B cell (primary cell): ENCODE data around the gene NDRG2. TPM values are rescaled to one million over a fixed set of nuclear protein-coding genes. Genes with fewer than 3 reads are reported as not detected.

Source experiments
- ATAC-seq: fragments of 200-7000 bp; cut with Tn5 transposase; one replicate; pipeline ENCODE4 v1.10.0; 2021; ENCODE audit warnings: low read depth, mild to moderate bottlenecking, moderate number of reproducible peaks, moderate library complexity
- CTCF ChIA-PET: fragments of 350-600 bp; sonication (Branson Sonifier 250); formaldehyde crosslinking; loops from one replicate; lab custom pipeline; 2021; ENCODE audit warnings: antibody characterized with exemption, inconsistent platforms; lab: Charles Lee
- POLR2A ChIA-PET: fragments of 350-600 bp; sonication (Branson Sonifier 250); formaldehyde crosslinking; loops from one replicate; lab custom pipeline; 2021; ENCODE audit warnings: antibody characterized with exemption; lab: Charles Lee
- DNase-seq: peaks from one replicate; pipeline ENCODE4 v3.0.0; 2013
- H2AFZ ChIP-seq: 2 replicates; pipeline ENCODE4 v1.6.1; 2012; ENCODE audit warnings: mild to moderate bottlenecking, low read depth, low read length; ENCODE audit not compliant: insufficient read depth, poor library complexity, severe bottlenecking
- H3K27ac ChIP-seq, 2 donors: 1 replicate in 1 of 2; 2 replicates in 1 of 2; pipeline ENCODE4 v1.5.1; 2012 to 2013; ENCODE audit warnings: low read length in 2 of 2, mild to moderate bottlenecking in 2 of 2, moderate library complexity in 1 of 2
- H3K27me3 ChIP-seq, 4 experiments: fragments of 200-600 bp in 1 of 4; sonication (generic) in 1 of 4; replicated peaks in 1 of 4; 1 replicate in 2 of 4; 2 replicates in 2 of 4; pipeline versions ENCODE4 v1.6.1 to v1.7.0; 2013 to 2016; ENCODE audit warnings: low read length in 3 of 4, mild to moderate bottlenecking in 2 of 4, mixed read lengths in 1 of 4, moderate library complexity in 1 of 4; ENCODE audit not compliant: insufficient read depth in 4 of 4, control insufficient read depth in 3 of 4; ENCODE audit errors: control extremely low read depth in 1 of 4
- H3K36me3 ChIP-seq, 2 experiments: replicated peaks in 1 of 2; 1 replicate in 1 of 2; 2 replicates in 1 of 2; pipeline versions ENCODE4 v1.6.1 to v1.7.1; 2013; ENCODE audit warnings: low read length in 1 of 2; ENCODE audit not compliant: insufficient read depth in 2 of 2, control insufficient read depth in 1 of 2; ENCODE audit errors: control extremely low read depth in 1 of 2, extremely low read depth in 1 of 2
- H3K4me1 ChIP-seq, 2 donors: fragments of 200-600 bp in 1 of 2; sonication (generic) in 1 of 2; 1 replicate in 1 of 2; 2 replicates in 1 of 2; pipeline versions ENCODE4 v1.5.1 to v1.6.1; 2013 to 2017; ENCODE audit warnings: low read length in 2 of 2; ENCODE audit not compliant: control insufficient read depth in 2 of 2, insufficient read depth in 2 of 2
- H3K4me2 ChIP-seq: replicated peaks from 2 replicates; pipeline ENCODE3; 2012; ENCODE audit warnings: mild to moderate bottlenecking, low read depth, low read length; ENCODE audit not compliant: poor library complexity, severe bottlenecking
- H3K4me3 ChIP-seq, 5 experiments: fragments of 200-600 bp in 1 of 5; sonication (generic) in 1 of 5; 1 replicate in 3 of 5; 2 replicates in 2 of 5; pipeline versions ENCODE4 v1.5.1 to v1.7.0; 2011 to 2016; ENCODE audit warnings: low read length in 4 of 5, mild to moderate bottlenecking in 4 of 5, low read depth in 2 of 5, control low read depth in 1 of 5, moderate library complexity in 1 of 5; ENCODE audit not compliant: insufficient read depth in 1 of 5; ENCODE audit errors: control extremely low read depth in 1 of 5, extremely low read depth in 1 of 5
- H3K79me2 ChIP-seq: fragments of 200-600 bp; sonication (generic); one replicate; pipeline ENCODE4 v1.6.0; 2016; ENCODE audit warnings: low read length; ENCODE audit not compliant: control insufficient read depth, insufficient read depth
- H3K9ac ChIP-seq: fragments of 200-600 bp; sonication (generic); 2 replicates; pipeline ENCODE4 v1.6.1; 2017; ENCODE audit warnings: mild to moderate bottlenecking, low read length, moderate library complexity
- H3K9me3 ChIP-seq, 3 donors: one replicate each; pipeline versions ENCODE4 v1.6.1 to v1.7.1; 2013; ENCODE audit warnings: low read length in 2 of 3; ENCODE audit not compliant: control insufficient read depth in 2 of 3, insufficient read depth in 1 of 3; ENCODE audit errors: control extremely low read depth in 1 of 3
- H4K20me1 ChIP-seq: 2 replicates; pipeline ENCODE4 v1.6.0; 2012; ENCODE audit warnings: mild to moderate bottlenecking, low read length; ENCODE audit not compliant: insufficient read depth, control insufficient read depth, poor library complexity, severe bottlenecking
- H3K27ac Mint-ChIP-seq: one replicate; pipeline ENCODE4 v1.8.0; 2021; ENCODE audit warnings: mixed read lengths
- H3K27me3 Mint-ChIP-seq: one replicate; pipeline ENCODE4 v1.8.0; 2021; ENCODE audit warnings: mixed read lengths
- H3K4me1 Mint-ChIP-seq: one replicate; pipeline ENCODE4 v1.8.0; 2021; ENCODE audit warnings: mixed read lengths
- H3K4me3 Mint-ChIP-seq: one replicate; pipeline ENCODE4 v1.8.0; 2021; ENCODE audit warnings: mixed read lengths
- H3K9me3 Mint-ChIP-seq: one replicate; pipeline ENCODE4 v1.8.0; 2022; ENCODE audit warnings: mixed read lengths; ENCODE audit not compliant: insufficient read depth
- EZH2 ChIP-seq: IDR thresholded peaks from 2 replicates; pipeline ENCODE4 v1.6.1; 2012; ENCODE audit warnings: borderline replicate concordance, low read depth, mild to moderate bottlenecking, moderate library complexity, low read length; ENCODE audit not compliant: insufficient read depth, poor library complexity, severe bottlenecking
- WGBS: methylation state at CpG from one replicate; pipeline ENCODE4 v1.1.5; 2013; ENCODE audit warnings: missing lambda C conversion rate; ENCODE audit not compliant: insufficient coverage; 5-methylcytosine and 5-hydroxymethylcytosine counted together
- intact Hi-C: fragments of 100-400 bp; cut with micrococcal nuclease; formaldehyde crosslinking; loops from one replicate; pipeline ENCODE4 v1.10.0; 2022
- polyA plus RNA-seq: library from polyadenylated mRNA; depleted of rRNA; stranded (reverse); fragments of >200 nt; gene quantifications from 2 replicates; pipeline ENCODE4 v1.2.3, GENCODE V29; 2012
- total RNA-seq, 2 donors: library from RNA; stranded (reverse); fragments of 120-200 nt in 1 of 2; gene quantifications; 1 replicate in 1 of 2; 2 replicates in 1 of 2; pipeline versions ENCODE4 v1.2.3 to v1.2.4, GENCODE V29; 2013 to 2022
- TF ChIP-seq, protein P1 (sequence below): fragments of 200-600 bp; IDR thresholded peaks from one replicate; pipeline ENCODE4 v1.8.0; 2022; ENCODE audit warnings: antibody characterized with exemption, mild to moderate bottlenecking

The NDRG2 gene
- total and polyA plus RNA-seq, 2 donors (not counting 1 experiment from before 2014, with no cell fraction given) = 9.5 to 11.8 TPM

DNA sequence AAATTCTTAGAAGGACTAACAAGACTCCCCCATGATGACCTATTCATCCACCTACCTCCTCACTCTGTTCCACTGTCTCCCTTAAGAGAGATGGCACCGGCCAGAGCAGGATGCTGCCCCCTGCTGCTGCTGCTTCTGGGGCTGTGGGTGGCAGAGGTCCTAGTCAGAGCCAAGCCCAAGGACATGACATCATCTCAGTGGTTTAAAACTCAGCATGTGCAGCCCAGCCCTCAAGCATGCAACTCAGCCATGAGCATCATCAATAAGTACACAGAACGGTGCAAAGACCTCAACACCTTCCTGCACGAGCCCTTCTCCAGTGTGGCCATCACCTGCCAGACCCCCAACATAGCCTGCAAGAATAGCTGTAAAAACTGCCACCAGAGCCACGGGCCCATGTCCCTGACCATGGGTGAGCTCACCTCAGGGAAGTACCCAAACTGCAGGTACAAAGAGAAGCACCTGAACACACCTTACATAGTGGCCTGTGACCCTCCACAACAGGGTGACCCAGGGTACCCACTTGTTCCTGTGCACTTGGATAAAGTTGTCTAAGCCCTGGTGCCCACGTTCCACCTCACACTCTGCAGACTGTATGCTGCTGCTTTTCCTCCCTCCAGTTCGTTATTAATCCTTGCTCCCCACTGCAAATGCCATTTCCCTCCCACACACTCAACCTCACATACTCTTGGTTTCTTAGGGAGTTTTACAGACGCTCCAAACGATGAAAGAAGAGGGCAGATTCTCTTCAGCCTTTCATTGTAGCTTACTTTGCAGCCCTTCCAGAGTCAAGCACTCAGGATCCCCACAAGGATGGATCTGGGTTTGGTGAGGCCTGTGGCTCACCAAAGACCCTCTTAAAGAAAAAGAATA, 33.2 kb upstream of the NDRG2 start, which contains the start of gene RNASE8:
Gene RNASE8 (plus strand): TSS at position 20 of the 873 bp plus-strand sequence. CDS start 71 bp downstream, at position 91.
- Histone ChIP-seq H3K9ac (no peak within 1 kb of the TSS), H4K20me1 (no peaks in the 10 kb centered on the region), H2AFZ (no peak within 1 kb of the TSS), H3K9me3 (no peaks in the 10 kb centered on the region), H3K27me3 (peaks cover 0 to 8% (median 4%) of the 10 kb centered on the region in 4 experiments), H3K79me2 (no peaks in the 10 kb centered on the region), H3K27ac (no peak within 1 kb of the TSS), H3K36me3 (no peaks in the 10 kb centered on the region), H3K4me3 (no peak within 1 kb of the TSS), H3K4me1 (no peaks in the 10 kb centered on the region), H3K4me2 (no peak within 1 kb of the TSS)
- peaks cover 33% of the 10 kb centered on the region for H3K27me3 Mint-ChIP-seq
- intact Hi-C loops = no loop called here
- no peak for DNase-seq
- CTCF ChIA-PET = interaction anchor here (0.9 to 1.8 kb wide), 2 partner anchors 10 to 43 kb away, joined by 3 to 5 read pairs; no protein-coding TSS in a partner anchor
- no peak within 1 kb of the TSS for H3K4me3 Mint-ChIP-seq
- H3K9me3 Mint-ChIP-seq = no peaks in the 10 kb centered on the region
- POLR2A ChIA-PET = no interaction called here
- no peak within 1 kb of the TSS for H3K27ac Mint-ChIP-seq
- WGBS = 79% methylated on average over 6 of the region's 8 CpGs
- H3K4me1 Mint-ChIP-seq = no peaks in the 10 kb centered on the region
- no peak for ATAC-seq
- TF ChIP-seq EZH2 = no peak
- TF ChIP-seq, protein P1, sequence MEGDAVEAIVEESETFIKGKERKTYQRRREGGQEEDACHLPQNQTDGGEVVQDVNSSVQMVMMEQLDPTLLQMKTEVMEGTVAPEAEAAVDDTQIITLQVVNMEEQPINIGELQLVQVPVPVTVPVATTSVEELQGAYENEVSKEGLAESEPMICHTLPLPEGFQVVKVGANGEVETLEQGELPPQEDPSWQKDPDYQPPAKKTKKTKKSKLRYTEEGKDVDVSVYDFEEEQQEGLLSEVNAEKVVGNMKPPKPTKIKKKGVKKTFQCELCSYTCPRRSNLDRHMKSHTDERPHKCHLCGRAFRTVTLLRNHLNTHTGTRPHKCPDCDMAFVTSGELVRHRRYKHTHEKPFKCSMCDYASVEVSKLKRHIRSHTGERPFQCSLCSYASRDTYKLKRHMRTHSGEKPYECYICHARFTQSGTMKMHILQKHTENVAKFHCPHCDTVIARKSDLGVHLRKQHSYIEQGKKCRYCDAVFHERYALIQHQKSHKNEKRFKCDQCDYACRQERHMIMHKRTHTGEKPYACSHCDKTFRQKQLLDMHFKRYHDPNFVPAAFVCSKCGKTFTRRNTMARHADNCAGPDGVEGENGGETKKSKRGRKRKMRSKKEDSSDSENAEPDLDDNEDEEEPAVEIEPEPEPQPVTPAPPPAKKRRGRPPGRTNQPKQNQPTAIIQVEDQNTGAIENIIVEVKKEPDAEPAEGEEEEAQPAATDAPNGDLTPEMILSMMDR = no peak
